ENCODE results near the gene DOK7.

Gene DOK7

GRCh38 chr4:3429651-3430050 is 33.5 kb upstream of the DOK7 start:
- TF ChIP-seq CTCF (conservative IDR thresholded peaks at IDR 0.05) = no peak
- no peak for TF ChIP-seq ZFX (IDR thresholded peaks at IDR 0.05)

GRCh38 chr4:3430524-3430923 is 32.6 kb upstream of the DOK7 start:
- H3K27ac ChIP-seq = no peak overlapping the region
- TF ChIP-seq CTCF (conservative IDR thresholded peaks at IDR 0.05) (no peak), ZFX (IDR thresholded peaks at IDR 0.05) (no peak)

More at GRCh38 chr4:3429651-3430050, 33.5 kb upstream of the DOK7 start:
- no peak overlapping the region for H3K27ac ChIP-seq

GRCh38 chr4:3431446-3431993 is 31.6 kb upstream of the DOK7 start:
- TF ChIP-seq CTCF (conservative IDR thresholded peaks at IDR 0.05) (no peak), ZFX (IDR thresholded peaks at IDR 0.05) (no peak)
- no peak overlapping the region for H3K27ac ChIP-seq

DNA sequence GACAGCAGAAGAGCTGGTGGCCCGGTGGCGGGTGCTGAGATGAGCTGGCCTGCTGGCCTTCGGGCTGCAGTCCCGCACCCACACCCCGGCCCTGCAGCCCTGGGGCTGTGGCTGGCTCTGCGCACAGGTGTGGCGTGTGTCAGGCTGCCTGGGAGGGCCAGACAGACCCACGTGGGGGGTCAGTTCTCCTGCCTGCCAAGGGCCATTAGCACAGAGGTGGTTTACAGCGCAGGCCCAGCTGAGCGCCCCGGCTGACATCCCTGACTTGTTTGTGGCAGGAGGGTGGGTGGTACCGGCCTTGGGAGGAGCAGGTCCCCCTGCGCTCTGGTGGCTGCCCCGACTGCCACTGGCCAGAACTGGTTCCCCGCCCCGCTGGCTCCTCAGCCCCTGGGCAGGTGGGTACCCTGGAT is 30.7 kb upstream of the DOK7 start:
- TF ChIP-seq CTCF (conservative IDR thresholded peaks at IDR 0.05) (no peak), ZFX (IDR thresholded peaks at IDR 0.05) (no peak)
- no peak overlapping the region for H3K27ac ChIP-seq

- H3K27ac ChIP-seq = no peak overlapping the region
- TF ChIP-seq ZFX (IDR thresholded peaks at IDR 0.05) = no peak
- no peak for TF ChIP-seq CTCF (conservative IDR thresholded peaks at IDR 0.05)
Observed at GRCh38 chr4:3433138-3433869, 29.8 kb upstream of the DOK7 start.

GRCh38 chr4:3434881-3435685 is 28.0 kb upstream of the DOK7 start:
- no peak overlapping the region for H3K27ac ChIP-seq
- TF ChIP-seq ZFX (IDR thresholded peaks at IDR 0.05) (no peak), CTCF (conservative IDR thresholded peaks at IDR 0.05) (no peak)

DNA sequence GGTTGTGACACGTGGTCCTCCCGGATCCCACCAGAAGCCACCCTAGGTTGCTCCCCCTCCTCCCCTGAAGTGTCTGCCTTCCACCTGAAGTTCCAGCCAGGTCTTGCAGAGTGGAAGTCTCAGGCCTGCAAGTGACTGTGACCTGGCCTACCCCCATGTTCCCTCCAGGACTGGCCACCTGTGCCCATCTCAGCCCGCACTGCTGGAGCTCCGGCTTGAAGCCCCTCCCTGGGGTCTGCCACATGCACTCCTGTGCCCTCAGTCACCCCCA is 27.5 kb upstream of the DOK7 start:
- TF ChIP-seq ZFX (IDR thresholded peaks at IDR 0.05) = no peak
- TF ChIP-seq CTCF (conservative IDR thresholded peaks at IDR 0.05) = no peak
- H3K27ac ChIP-seq = no peak overlapping the region; the same call in 1 of the 2 replicates

All from C4-2B (cell line).